ENCODE results near the gene FOXN3. TPM values are rescaled to one million over a fixed set of nuclear protein-coding genes. Genes with fewer than 3 reads are reported as not detected.

The FOXN3 gene
- total RNA-seq, 2 experiments from 2014 or later, result 70.3 to 72.7 TPM

DNA sequence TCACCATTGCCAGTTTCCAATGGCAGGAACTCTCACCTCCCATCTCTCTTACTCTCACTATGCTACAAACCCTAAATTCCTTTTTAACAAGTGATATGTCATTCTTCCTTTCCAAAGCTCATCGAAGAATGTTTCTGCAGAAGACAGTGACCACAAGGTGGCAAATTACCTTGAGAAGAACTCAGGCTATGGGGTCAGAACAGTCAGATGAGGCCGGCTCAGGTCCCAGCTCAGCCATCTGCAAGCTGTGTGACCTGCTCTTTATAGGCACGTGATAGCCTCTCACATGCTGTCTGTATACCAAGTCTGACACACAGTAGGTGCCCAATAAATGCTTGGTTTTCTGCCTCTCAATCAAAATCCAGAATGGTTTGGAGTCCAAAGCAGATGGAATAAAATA, 80.7 kb downstream of the FOXN3 start:
- CTCF ChIA-PET, result interaction anchor here (0.5 to 1.2 kb wide), 3 partner anchors 23 to 81 kb away, joined by 3 to 5 read pairs (median 4); no protein-coding TSS in a partner anchor
- H3K36me3 Mint-ChIP-seq (ENCODE audit: low read depth), result peaks cover 7% of the 10 kb centered on the region
- DNase-seq (no peak), ATAC-seq (no peak)
- no peaks in the 10 kb centered on the region for H3K27me3 Mint-ChIP-seq (ENCODE audit: low read depth)
- no peaks in the 10 kb centered on the region for H3K9me3 Mint-ChIP-seq (ENCODE audit: insufficient read depth)
- no peak overlapping the region for H3K4me3 Mint-ChIP-seq
- POLR2A ChIA-PET, result interaction anchor here (0.8 kb wide), 1 partner anchor 28 kb away, joined by 4 read pairs; no protein-coding TSS in a partner anchor
- H3K27ac Mint-ChIP-seq, result no peak overlapping the region
- peaks cover 22% of the 10 kb centered on the region for H3K4me1 Mint-ChIP-seq (ENCODE audit: low read depth)

DNA sequence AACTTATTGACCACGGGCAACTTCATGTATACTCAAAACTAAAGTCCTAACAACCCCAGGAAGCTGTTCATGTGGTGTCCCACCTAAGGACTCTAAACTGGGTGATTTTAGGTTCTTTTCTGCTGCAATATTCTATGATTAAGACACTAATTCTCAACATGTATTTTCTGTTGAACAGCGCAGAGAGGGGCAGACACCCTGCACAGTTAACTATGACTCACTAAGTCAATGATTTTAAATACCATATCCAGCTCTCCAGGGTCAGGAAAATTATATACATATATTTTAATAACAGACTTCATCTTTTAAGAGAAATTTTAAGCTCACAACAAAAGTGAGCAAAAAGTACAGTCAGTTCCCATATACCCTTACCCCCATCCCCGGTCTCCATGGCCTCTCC, 85.0 kb downstream of the FOXN3 start:
- H3K36me3 Mint-ChIP-seq (ENCODE audit: low read depth), result peaks cover 11% of the 10 kb centered on the region
- H3K27me3 Mint-ChIP-seq (ENCODE audit: low read depth), result no peaks in the 10 kb centered on the region
- POLR2A ChIA-PET, result no interaction called here
- CTCF ChIA-PET, result no interaction called here
- no peak overlapping the region for H3K4me3 Mint-ChIP-seq
- no peaks in the 10 kb centered on the region for H3K9me3 Mint-ChIP-seq (ENCODE audit: insufficient read depth)
- H3K4me1 Mint-ChIP-seq (ENCODE audit: low read depth), result peaks cover 8% of the 10 kb centered on the region
- DNase-seq (no peak), ATAC-seq (no peak)
- no peak overlapping the region for H3K27ac Mint-ChIP-seq

DNA sequence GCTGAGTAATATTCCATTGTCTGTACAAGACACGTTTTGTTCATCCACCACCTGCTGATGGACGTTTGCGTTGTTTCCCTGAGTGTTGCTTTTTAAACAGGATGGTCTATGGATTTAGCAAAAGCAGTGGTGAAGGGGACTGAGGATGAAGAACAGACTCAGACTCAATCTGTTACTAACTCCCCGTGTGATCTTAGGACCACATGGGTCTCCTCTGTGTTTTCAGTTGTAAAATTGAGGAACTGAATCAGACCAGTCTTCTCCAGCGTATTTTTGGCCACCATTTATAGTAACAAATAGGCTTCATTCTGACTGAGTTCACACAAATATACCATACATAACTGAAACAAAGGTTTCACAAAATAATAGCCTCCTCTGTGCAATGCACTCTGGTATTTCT, 85.6 kb downstream of the FOXN3 start:
- CTCF ChIA-PET, result no interaction called here
- DNase-seq (no peak), ATAC-seq (no peak)
- Mint-ChIP-seq H3K36me3 (ENCODE audit: low read depth) (peaks cover 16% of the 10 kb centered on the region), H3K27me3 (ENCODE audit: low read depth) (no peaks in the 10 kb centered on the region), H3K4me1 (ENCODE audit: low read depth) (peaks cover 6% of the 10 kb centered on the region), H3K9me3 (ENCODE audit: insufficient read depth) (no peaks in the 10 kb centered on the region), H3K4me3 (no peak overlapping the region), H3K27ac (no peak overlapping the region)
- POLR2A ChIA-PET, result no interaction called here

DNA sequence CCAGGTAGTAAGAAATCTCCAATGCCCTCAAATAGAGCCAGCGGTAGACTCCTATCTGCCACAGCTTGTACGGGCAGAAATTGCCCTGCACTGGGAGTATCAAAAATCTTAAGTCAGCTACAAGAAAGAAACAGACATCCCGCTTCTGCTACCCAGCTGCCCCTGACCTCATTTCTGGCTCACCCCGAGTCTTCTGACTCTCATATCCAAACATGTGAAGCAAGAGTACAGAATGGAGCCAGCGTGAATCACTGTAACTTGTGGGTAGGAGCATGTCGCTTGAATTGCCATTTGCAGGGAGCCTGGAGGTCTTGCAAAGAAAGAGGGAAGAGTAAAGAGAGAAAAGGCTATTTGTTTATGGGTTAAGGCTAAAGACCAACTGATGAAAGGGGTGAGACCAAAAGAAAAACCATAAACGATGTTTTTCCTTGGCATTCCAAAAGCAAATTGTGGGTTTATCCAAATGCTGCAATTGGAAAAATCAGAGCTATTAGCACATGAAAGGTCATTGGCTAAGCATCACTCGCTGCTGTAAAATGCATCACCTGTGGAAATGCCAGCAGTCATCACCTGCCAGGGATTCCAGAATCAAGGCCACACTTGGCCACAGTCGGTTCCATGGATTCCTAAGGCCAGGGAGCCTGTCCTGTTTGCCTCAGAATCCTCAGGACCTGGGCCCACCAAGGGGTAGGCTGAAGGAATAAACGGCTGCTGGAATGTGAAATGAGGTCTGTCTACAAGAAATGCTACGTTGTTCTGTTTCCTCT, 86.6 kb downstream of the FOXN3 start:
- no peak overlapping the region for H3K27ac Mint-ChIP-seq
- H3K27me3 Mint-ChIP-seq (ENCODE audit: low read depth), result no peaks in the 10 kb centered on the region
- ChIA-PET CTCF (no interaction called here), POLR2A (no interaction called here)
- ATAC-seq (no peak), DNase-seq (no peak)
- H3K4me1 Mint-ChIP-seq (ENCODE audit: low read depth), result peaks cover 11% of the 10 kb centered on the region
- no peak overlapping the region for H3K4me3 Mint-ChIP-seq
- peaks cover 25% of the 10 kb centered on the region for H3K36me3 Mint-ChIP-seq (ENCODE audit: low read depth)
- no peaks in the 10 kb centered on the region for H3K9me3 Mint-ChIP-seq (ENCODE audit: insufficient read depth)

DNA sequence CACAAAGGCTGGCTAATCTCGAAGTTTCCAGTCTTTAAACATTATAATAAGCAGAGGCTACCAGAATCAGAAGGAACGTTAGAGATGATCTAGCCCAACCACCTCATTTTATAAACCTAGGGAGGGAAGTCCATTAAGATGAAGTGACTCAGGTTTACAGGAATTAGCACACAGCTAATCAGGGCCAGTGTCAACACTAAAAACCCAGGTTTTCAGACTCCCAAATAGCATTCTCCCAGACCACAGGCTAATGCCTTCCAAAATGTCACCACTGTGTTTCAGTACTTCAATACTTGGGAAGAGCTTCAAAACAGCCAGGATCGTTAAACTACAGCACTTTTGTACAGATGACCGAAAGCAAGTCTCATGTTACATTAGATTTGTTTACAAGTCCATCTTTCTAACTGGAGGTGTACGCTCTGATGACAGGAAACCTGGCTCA, 89.2 kb downstream of the FOXN3 start:
- CTCF ChIA-PET, result no interaction called here

DNA sequence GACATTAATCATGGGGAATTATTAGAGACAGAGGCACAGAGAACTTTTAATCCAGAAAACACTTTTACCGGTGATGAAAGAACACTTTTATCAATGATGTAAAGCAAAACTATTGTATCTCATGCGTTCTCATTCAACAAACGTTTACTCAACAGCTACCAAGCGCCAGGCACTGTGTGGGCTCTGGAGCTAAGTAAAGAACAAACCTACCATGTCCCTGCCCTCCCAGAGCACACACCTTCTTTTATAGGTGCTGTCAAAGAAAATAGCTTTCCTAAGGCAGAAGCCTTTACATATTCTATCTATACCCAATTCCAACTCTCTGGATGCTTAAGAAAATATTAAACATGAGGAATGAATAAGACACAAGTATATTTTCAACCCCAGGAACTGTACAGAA, 91.1 kb downstream of the FOXN3 start:
- ChIA-PET POLR2A (no interaction called here), CTCF (interaction anchor here (0.5 kb wide), 1 partner anchor 318 kb away, joined by 3 read pairs; no protein-coding TSS in a partner anchor)
- H3K9me3 Mint-ChIP-seq (ENCODE audit: insufficient read depth), result no peaks in the 10 kb centered on the region
- no peak for DNase-seq
- peaks cover 27% of the 10 kb centered on the region for H3K4me1 Mint-ChIP-seq (ENCODE audit: low read depth)
- ATAC-seq, result no peak
- H3K27me3 Mint-ChIP-seq (ENCODE audit: low read depth), result no peaks in the 10 kb centered on the region
- H3K27ac Mint-ChIP-seq, result no peak overlapping the region
- no peak overlapping the region for H3K4me3 Mint-ChIP-seq
- H3K36me3 Mint-ChIP-seq (ENCODE audit: low read depth), result peaks cover 33% of the 10 kb centered on the region

More for the DNA sequence above, 89.2 kb downstream of the FOXN3 start:
- H3K4me3 Mint-ChIP-seq, result no peak overlapping the region
- H3K36me3 Mint-ChIP-seq (ENCODE audit: low read depth), result peaks cover 28% of the 10 kb centered on the region
- DNase-seq, result no peak
- POLR2A ChIA-PET, result no interaction called here
- H3K4me1 Mint-ChIP-seq (ENCODE audit: low read depth), result peaks cover 27% of the 10 kb centered on the region
- no peak for ATAC-seq
- H3K27ac Mint-ChIP-seq, result no peak overlapping the region
- H3K9me3 Mint-ChIP-seq (ENCODE audit: insufficient read depth), result no peaks in the 10 kb centered on the region
- H3K27me3 Mint-ChIP-seq (ENCODE audit: low read depth), result no peaks in the 10 kb centered on the region

DNA sequence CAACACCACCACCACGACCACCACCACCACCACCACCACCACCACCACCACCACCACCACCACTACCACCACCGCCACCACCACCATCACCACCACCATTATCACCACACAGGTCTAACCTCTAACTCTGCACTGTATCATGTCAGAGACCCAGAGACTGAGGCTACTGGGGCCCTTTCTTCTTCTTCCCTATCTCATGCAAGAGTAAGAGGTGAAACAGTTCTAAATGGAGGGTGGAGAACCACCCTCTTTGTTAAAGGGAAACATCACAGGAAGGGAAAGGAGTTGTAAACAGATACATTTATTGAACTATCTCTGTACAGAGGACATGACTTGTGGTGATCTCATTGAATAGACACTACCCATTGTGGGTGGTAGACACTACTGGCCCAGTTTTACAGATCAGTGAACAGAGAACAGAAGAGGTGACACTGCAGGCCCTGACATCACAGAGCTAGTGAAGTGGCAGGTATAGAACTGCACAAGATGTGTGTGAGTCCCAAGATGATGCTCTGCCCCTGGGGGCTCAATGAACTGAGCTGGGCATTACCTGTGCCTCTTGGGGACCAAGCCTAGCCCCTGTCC, 91.6 kb downstream of the FOXN3 start:
- Mint-ChIP-seq H3K36me3 (ENCODE audit: low read depth) (peaks cover 33% of the 10 kb centered on the region), H3K9me3 (ENCODE audit: insufficient read depth) (no peaks in the 10 kb centered on the region), H3K27me3 (ENCODE audit: low read depth) (no peaks in the 10 kb centered on the region), H3K4me3 (no peak overlapping the region), H3K27ac (peak overlapping the region; percentile 8), H3K4me1 (ENCODE audit: low read depth) (peaks cover 27% of the 10 kb centered on the region)
- ChIA-PET POLR2A (no interaction called here), CTCF (no interaction called here)
- DNase-seq (no peak), ATAC-seq (no peak)

DNA sequence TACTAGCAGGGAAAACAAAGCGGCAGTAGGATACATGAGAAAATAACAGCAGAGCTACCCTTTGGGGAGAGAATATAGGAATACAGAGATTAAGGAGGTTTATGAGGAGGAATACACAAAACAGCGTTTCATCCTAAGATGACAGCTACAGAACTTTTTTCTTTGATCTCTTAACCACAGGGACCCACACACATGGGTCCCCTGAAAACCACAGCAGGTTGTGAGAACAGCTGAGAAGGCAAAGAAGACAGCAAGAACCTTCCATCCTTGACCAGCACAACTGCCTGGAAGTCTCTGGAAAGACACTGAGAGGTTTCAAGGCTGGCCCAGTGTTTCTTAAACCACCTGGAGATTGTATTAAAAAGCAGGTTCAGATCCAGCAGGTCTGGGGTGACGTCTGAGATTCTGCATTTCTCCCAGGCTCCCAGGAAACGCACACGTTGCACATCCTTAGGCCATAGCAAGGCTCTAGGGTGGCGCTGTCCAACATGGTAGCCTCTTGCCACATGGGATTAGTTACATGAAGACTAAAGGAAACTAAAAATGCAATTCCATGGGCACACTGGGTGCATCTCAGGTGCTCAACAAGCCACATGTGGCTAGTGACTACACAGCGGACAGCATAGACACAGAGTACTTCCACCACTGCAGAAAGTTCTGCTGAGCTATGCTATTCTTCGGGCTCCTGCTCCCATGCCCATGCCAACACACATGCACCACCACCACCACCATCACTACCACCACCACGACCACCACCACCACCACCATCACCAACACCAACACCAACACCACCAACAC, 92.3 kb downstream of the FOXN3 start:
- Mint-ChIP-seq H3K27me3 (ENCODE audit: low read depth) (no peaks in the 10 kb centered on the region), H3K36me3 (ENCODE audit: low read depth) (peaks cover 36% of the 10 kb centered on the region), H3K27ac (no peak overlapping the region), H3K4me1 (ENCODE audit: low read depth) (peaks cover 27% of the 10 kb centered on the region), H3K4me3 (no peak overlapping the region), H3K9me3 (ENCODE audit: insufficient read depth) (peaks cover 6% of the 10 kb centered on the region)
- ChIA-PET CTCF (no interaction called here), POLR2A (interaction anchor here (1.0 to 1.1 kb wide), 2 partner anchors 10 to 41 kb away, joined by 4 read pairs; no protein-coding TSS in a partner anchor)
- ATAC-seq (peak; percentile 42), DNase-seq (no peak)

DNA sequence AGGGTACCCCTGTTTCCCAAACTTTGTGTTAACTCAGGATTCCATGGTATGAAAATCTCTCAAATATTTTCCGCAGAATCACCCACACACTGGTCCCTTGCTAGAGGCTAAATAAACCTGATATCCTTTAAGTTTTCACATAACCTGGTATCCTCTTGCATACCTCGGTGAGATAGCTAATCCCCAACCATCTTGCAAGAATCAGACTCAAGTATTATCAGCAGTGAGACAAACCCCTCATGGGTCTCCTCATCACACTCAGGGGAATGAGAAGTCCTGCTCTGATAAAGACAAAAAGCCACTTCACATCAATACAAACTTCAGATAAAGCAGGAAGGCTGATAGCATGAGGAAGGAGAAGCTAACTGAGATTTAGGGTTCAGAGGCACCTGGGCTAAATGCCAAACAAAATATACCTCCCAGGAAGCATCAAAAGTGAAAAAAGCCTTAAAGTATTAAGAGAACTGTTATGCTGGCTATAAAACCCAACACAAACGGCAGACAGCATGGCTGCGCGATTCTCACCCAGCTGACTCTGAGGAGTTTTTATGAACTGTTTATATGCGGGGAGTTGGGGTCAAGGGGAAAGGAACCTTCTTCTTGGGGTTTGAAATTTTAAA, 96.5 kb downstream of the FOXN3 start:
- Mint-ChIP-seq H3K36me3 (ENCODE audit: low read depth) (peaks cover 45% of the 10 kb centered on the region), H3K4me1 (ENCODE audit: low read depth) (peaks cover 29% of the 10 kb centered on the region), H3K9me3 (ENCODE audit: insufficient read depth) (peaks cover 13% of the 10 kb centered on the region), H3K27ac (no peak overlapping the region), H3K27me3 (ENCODE audit: low read depth) (no peaks in the 10 kb centered on the region), H3K4me3 (no peak overlapping the region)
- ChIA-PET CTCF (no interaction called here), POLR2A (interaction anchor here (0.6 kb wide), 1 partner anchor 525 kb away, joined by 3 read pairs; no protein-coding TSS in a partner anchor)
- DNase-seq (no peak), ATAC-seq (no peak)

DNA sequence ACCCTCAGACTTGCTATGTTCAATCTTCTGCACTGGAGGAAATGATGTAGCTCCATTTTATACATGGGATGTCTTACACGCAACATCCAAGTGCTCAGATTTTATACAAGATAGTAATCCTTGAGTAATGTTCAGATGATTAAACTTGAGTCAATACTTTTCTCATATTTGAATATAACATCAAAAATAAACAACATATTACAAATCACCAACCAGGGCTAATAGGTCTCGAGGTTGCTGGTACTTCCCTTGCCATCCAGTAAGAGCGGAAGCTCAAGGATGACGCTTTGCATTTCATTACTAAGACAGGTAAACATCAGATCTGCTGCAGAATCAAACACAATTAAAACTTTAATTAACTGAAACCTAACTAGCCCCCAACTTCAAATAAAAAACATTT, 97.3 kb downstream of the FOXN3 start:
- POLR2A ChIA-PET, result no interaction called here
- peaks cover 50% of the 10 kb centered on the region for H3K36me3 Mint-ChIP-seq (ENCODE audit: low read depth)
- CTCF ChIA-PET, result no interaction called here
- ATAC-seq (no peak), DNase-seq (no peak)
- no peak overlapping the region for H3K4me3 Mint-ChIP-seq
- peaks cover 23% of the 10 kb centered on the region for H3K4me1 Mint-ChIP-seq (ENCODE audit: low read depth)
- H3K27ac Mint-ChIP-seq, result no peak overlapping the region
- H3K9me3 Mint-ChIP-seq (ENCODE audit: insufficient read depth), result peaks cover 13% of the 10 kb centered on the region
- H3K27me3 Mint-ChIP-seq (ENCODE audit: low read depth), result no peaks in the 10 kb centered on the region

DNA sequence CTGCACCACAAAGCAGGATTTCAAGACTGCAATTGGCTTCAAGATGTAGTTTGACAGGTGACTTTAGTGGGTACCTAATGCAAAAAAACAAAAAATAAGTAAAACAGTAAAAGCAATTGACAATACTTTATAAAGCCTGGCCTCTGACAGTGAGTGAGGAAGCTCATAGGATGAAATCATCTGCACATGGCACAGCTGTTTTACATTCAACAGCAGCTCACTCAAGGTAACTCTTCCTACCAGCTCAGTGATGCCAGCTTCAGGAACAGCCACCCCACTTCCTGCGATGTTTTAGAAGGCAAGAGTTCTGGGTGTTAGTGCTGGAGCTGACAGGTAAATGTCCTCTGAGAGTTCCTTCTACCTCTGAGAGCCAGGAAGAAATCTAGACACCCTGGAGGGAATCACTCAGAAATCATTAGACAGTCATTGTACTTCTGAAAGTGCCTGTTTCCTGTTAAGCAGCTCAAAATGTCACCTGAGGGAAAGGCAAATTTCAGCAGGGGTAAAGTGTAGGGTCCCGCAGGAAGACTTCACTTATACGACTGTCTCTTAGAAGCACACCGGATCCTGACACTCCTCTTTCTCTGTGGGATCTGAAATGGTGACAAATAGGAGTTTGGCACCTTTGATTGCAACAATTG, 99.9 kb downstream of the FOXN3 start:
- Mint-ChIP-seq H3K4me1 (ENCODE audit: low read depth) (peaks cover 21% of the 10 kb centered on the region), H3K36me3 (ENCODE audit: low read depth) (peaks cover 46% of the 10 kb centered on the region), H3K27me3 (ENCODE audit: low read depth) (no peaks in the 10 kb centered on the region), H3K4me3 (no peak overlapping the region), H3K9me3 (ENCODE audit: insufficient read depth) (peaks cover 13% of the 10 kb centered on the region), H3K27ac (peak overlapping the region; percentile 16)
- ATAC-seq, result no peak
- no peak for DNase-seq
- ChIA-PET CTCF (no interaction called here), POLR2A (no interaction called here)
